ENCODE results near the gene RPS28. TPM values are rescaled to one million over a fixed set of nuclear protein-coding genes. Genes with fewer than 3 reads are reported as not detected.

The RPS28 gene
- 575 and 694 TPM in 2 replicates for total RNA-seq

DNA sequence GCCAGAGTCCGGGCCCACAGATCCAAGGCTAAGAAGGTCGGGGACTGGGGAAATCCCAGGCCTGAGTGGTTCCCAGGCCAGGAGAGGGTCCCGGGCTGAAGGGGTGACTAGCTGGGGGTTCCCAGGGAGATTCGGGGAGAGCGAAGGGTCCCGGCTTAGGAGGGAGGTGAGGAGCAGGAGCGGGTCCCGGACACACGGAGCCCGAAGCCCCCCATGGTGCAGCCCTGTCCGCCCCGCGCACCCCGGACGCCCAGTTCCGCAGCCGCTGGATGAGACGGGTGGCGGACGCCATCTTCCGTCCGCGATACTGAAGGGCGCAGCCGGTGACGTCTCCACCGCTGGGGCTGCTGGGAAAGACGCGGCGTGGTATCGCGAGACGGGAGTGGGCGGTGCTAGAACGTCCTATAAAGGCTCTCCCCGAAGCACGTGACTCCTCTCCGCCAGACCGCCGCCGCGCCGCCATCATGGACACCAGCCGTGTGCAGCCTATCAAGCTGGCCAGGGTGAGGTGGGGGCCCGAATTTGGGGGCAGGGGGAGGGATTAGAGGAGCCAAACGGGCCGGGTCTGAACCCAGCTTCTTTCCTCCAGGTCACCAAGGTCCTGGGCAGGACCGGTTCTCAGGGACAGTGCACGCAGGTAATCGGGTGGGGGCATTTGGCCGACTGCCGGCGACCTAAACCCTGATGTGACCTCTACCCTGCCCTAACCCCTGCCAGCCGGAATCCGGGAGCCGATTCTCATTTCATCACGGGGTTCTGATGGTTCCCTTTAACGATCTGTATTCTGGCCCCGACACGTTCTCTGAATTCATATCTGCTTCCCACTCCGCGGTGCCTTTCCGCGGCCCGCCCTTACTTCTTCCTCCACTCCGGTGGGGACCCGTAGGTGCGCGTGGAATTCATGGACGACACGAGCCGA, at the start of gene RPS28, which contains the start of gene NDUFA7:
Gene RPS28, plus strand, starts transcription at position 430 of the 919 bp plus-strand sequence. Its CDS starts 35 bp downstream, at position 465.
Gene NDUFA7, minus strand, starts transcription at position 309 of the 919 bp plus-strand sequence. Its CDS starts 17 bp downstream, at position 292.

GRCh38 chr19:8307965-8308866, 13.1 kb upstream of the RPS28 start, which contains the start of gene CD320:
CD320 (minus strand) TSS chr19:8308358; CDS start chr19:8308290, 68 bp downstream.

DNA sequence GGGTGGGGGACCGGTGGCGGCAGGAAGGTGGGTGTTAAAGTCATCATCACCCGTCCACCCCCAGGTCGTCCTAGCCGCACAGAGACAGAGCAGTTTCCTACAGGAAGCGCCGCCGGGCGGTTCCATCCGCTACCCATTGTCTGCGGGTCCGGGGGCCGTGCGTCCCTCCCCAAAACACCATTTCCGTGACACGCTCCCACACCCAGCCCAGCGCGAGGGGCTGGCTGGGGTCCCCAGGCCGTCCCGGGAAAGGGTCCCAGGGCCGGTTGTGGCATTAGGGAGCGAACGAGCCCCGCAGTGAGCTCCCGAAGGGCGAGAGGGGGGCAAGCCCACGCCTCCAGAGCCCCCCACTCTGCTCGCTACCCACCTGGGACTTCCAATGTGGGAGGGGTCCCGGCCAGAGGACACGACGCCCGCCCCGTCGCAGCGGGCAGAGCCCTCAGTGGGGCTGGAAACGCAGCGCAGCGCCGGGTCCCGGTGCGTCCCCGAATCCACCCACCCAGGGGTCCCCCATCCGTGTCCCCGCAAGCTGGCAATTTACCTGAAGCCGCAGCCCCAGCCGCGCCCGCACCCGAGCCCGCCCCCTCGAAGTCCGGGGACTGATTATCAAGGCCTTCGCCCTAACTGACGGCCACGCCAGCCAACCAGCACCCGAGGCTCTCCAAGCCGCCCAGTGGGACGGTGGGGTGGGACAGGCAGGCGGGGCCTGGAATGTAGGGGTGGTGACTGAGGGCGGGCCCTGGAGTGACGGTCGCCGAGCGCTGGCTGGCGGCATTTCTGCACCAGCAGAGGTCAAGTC, 21.6 kb downstream of the RPS28 start, which contains the start of gene KANK3:
Gene KANK3, minus strand, starts transcription at position 579 of the 799 bp plus-strand sequence. CDS start 5,434 bp downstream, outside the sequence.

DNA sequence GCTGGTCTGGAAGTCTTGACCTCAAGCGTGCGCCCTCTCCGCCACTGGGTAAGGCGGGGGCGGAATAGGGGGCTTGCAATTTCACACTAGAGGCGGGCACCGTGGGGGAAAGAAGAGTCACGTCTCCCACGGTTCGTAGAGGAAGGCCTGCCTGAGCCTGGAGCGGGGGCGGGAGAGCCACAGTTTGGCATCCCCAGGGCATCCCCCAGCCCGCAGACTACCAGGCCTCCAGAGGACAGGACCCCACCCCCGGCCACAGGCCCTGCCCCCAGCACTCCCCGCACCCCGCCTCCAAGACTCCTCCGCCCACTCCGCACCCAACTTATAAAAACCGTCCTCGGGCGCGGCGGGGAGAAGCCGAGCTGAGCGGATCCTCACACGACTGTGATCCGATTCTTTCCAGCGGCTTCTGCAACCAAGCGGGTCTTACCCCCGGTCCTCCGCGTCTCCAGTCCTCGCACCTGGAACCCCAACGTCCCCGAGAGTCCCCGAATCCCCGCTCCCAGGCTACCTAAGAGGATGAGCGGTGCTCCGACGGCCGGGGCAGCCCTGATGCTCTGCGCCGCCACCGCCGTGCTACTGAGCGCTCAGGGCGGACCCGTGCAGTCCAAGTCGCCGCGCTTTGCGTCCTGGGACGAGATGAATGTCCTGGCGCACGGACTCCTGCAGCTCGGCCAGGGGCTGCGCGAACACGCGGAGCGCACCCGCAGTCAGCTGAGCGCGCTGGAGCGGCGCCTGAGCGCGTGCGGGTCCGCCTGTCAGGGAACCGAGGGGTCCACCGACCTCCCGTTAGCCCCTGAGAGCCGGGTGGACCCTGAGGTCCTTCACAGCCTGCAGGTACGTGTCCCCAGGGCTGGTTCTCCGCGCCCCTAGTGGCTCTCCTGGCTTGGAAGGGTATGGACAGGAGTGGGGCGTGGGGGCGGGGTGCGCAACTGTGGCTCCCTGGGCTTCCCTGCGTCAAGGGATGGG, 42.8 kb downstream of the RPS28 start, which contains the start of gene ANGPTL4:
Gene ANGPTL4, plus strand, starts transcription at position 353 of the 969 bp plus-strand sequence. Its CDS starts 167 bp downstream, at position 520.

Other genes with a start within 250 kb of the RPS28 start
- gene FBN3, start 171.9 kb upstream of the RPS28 start, total RNA-seq, result not detected in 2 replicates
- gene CERS4, start 112.1 kb upstream of the RPS28 start, total RNA-seq, result 4.1 and 6.0 TPM in 2 replicates
- 17.4 and 23.8 TPM in 2 replicates for gene CD320, start 13.1 kb upstream of the RPS28 start, total RNA-seq
- 28.9 and 36.7 TPM in 2 replicates for gene NDUFA7, start 121 bp upstream of the RPS28 start, total RNA-seq
- 0.44 and 0.53 TPM in 2 replicates for gene KANK3, start 21.8 kb downstream of the RPS28 start, total RNA-seq
- 1.2 and 1.7 TPM in 2 replicates for gene ANGPTL4, start 42.7 kb downstream of the RPS28 start, total RNA-seq
- 63.0 and 81.0 TPM in 2 replicates for gene RAB11B, start 68.9 kb downstream of the RPS28 start, total RNA-seq
- gene MARCHF2, start 91.8 kb downstream of the RPS28 start, total RNA-seq, result 87.9 and 103 TPM in 2 replicates
- gene HNRNPM, start 123.5 kb downstream of the RPS28 start, total RNA-seq, result 53.4 and 58.2 TPM in 2 replicates
- gene PRAM1, start 181.1 kb downstream of the RPS28 start, total RNA-seq, result not detected in 2 replicates
- gene ZNF414, start 192.7 kb downstream of the RPS28 start, total RNA-seq, result 3.1 and 3.2 TPM in 2 replicates